Calu3 (cell line): ENCODE measurements around the gene PFKFB2. TPM values are rescaled to one million over a fixed set of nuclear protein-coding genes. Genes with fewer than 3 reads are reported as not detected.

Source experiments
- BruUV-seq: library from RNA; stranded (reverse); fragments of 400-500 nt; replicated peaks from 2 replicates; lab custom pipeline; 2021; lab: Mats Ljungman, UMichigan
- CTCF ChIA-PET: fragments of 300-600 bp; sonication (Branson Sonifier 250); formaldehyde crosslinking; loops from one replicate; lab custom pipeline; 2022; ENCODE audit warnings: antibody characterized with exemption; lab: Charles Lee
- DNase-seq: peaks from one replicate; pipeline ENCODE4 v3.0.0; 2022
- H3K27ac Mint-ChIP-seq: one replicate; pipeline ENCODE4 v1.8.0; 2022; ENCODE audit warnings: mixed read lengths; ENCODE audit not compliant: unreplicated experiment
- H3K27me3 Mint-ChIP-seq: one replicate; pipeline ENCODE4 v1.8.0; 2022; ENCODE audit warnings: mixed read lengths; ENCODE audit not compliant: unreplicated experiment
- H3K36me3 Mint-ChIP-seq: one replicate; pipeline ENCODE4 v1.8.0; 2022; ENCODE audit warnings: mild to moderate bottlenecking, moderate library complexity, mixed read lengths; ENCODE audit not compliant: insufficient read depth, unreplicated experiment
- H3K4me1 Mint-ChIP-seq: one replicate; pipeline ENCODE4 v1.8.0; 2022; ENCODE audit warnings: mild to moderate bottlenecking, low read depth, mixed read lengths; ENCODE audit not compliant: unreplicated experiment
- H3K4me3 Mint-ChIP-seq: one replicate; pipeline ENCODE4 v1.8.0; 2022; ENCODE audit warnings: mild to moderate bottlenecking, low read depth, moderate library complexity, mixed read lengths; ENCODE audit not compliant: unreplicated experiment
- H3K9me3 Mint-ChIP-seq: one replicate; pipeline ENCODE4 v1.8.0; 2022; ENCODE audit warnings: low read depth, mixed read lengths; ENCODE audit not compliant: unreplicated experiment
- intact Hi-C: fragments of 100-400 bp; cut with micrococcal nuclease; formaldehyde crosslinking; loops from one replicate; pipeline ENCODE4 v1.10.0; 2022; ENCODE audit not compliant: unreplicated experiment
- total RNA-seq: library from RNA; stranded (reverse); gene quantifications from 2 replicates; pipeline ENCODE4 v1.2.3, GENCODE V29; 2022
- TF ChIP-seq, protein P1 (sequence below): fragments of 200-600 bp; IDR thresholded peaks from one replicate; pipeline ENCODE4 v1.8.0; 2022; ENCODE audit warnings: antibody characterized with exemption; ENCODE audit not compliant: unreplicated experiment

PFKFB2 gene
- total RNA-seq, 1 experiment from 2014 or later, result 54.4 TPM

DNA sequence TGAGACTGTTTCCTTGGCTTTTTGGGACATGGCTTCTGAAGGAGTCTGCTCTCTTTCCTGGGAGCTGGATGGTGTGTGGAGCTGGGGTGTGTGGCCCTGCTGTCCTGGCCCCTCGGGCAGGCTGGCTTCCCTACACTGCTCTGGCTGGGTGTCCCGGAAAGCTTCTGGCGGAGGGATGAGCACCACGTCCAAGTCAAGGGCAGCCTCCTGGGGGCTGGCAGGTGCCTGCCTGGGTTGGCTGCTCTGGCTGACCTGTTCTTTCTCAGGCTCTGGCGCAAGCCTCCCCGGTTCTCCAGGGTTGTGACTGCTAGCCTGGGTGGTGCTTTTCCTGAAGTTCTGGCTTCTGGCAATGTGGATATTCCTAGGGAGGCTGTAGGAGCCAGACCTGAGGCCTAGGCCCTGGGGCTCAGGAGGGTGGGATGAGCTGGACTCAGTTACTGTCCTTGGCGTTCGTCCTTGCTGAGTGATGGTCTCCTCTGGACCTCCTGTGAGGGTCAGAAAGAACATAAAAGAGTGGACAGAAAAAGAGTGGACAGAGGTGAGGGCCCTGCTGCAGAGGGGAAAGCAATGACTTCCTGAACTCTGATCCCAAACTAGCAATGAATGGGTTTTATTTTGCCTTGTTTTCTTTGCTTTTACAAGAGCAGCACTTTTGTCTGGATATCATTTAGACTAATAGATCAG lies 29.9 kb upstream of the PFKFB2 start:
- CTCF ChIA-PET, result interaction anchor here (1.6 to 4.2 kb wide), 6 partner anchors 10 to 41 kb away, joined by 3 to 27 read pairs (median 17); partner anchors contain the start of gene C1orf116
- Mint-ChIP-seq H3K27me3 (no peaks in the 10 kb centered on the region), H3K9me3 (no peaks in the 10 kb centered on the region), H3K27ac (peak overlapping the region; percentile 98), H3K36me3 (peaks cover 100% of the 10 kb centered on the region), H3K4me3 (no peak overlapping the region), H3K4me1 (peaks cover 99% of the 10 kb centered on the region)
- intact Hi-C loops, result loop anchor here (10.0 kb wide), 1 partner anchor 302 kb away; the partner anchor contains the start of gene CD55
- TF ChIP-seq, protein P1, sequence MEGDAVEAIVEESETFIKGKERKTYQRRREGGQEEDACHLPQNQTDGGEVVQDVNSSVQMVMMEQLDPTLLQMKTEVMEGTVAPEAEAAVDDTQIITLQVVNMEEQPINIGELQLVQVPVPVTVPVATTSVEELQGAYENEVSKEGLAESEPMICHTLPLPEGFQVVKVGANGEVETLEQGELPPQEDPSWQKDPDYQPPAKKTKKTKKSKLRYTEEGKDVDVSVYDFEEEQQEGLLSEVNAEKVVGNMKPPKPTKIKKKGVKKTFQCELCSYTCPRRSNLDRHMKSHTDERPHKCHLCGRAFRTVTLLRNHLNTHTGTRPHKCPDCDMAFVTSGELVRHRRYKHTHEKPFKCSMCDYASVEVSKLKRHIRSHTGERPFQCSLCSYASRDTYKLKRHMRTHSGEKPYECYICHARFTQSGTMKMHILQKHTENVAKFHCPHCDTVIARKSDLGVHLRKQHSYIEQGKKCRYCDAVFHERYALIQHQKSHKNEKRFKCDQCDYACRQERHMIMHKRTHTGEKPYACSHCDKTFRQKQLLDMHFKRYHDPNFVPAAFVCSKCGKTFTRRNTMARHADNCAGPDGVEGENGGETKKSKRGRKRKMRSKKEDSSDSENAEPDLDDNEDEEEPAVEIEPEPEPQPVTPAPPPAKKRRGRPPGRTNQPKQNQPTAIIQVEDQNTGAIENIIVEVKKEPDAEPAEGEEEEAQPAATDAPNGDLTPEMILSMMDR, result no peak
- DNase-seq, result no peak
- BruUV-seq, result no TSS peak

DNA sequence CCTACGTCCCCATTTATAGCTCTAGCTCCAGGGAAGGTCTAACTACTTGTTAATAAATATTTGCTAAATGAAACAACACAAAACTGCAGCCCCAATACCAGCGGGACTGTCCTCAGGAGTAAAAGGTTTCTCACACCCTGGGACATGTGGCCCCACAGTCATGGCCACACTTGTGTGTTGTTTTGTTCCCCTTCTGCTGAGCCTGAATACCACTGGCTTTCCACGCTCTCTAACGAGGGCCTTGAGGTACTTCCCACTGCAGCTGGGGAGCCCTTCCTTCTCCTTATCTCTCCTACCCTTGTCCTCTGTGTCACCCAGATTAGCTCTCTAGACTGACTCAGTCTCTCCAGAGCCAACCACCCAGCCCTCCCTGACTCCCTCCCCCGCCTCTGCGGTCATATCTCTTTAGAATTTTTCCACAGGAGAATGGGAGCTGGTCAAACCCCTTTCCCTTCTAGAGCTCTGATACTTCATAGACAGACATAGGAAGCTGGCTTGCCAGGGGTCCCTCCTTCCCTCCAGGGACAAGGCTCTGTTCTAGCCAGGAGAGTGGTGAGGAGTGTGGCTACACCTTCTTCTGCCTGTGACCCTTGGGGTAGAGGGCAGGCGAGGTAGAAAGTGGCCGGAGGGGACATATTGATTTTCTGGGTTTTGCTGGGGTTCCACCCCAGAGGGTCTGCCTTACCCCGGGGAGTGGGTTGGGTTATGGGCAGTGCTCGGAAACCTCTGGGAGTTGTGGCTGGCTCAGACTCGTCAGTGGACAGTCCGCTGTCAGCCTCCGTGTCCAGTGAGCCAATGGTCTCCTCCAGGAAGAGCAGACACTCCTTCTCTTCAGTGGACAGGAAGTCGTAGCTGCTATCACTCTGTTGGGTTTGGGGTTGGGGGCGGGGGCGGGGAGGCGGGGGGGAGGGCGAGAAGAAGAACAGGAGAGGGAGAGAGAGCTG lies 28.6 kb upstream of the PFKFB2 start:
- no peak for DNase-seq
- H3K27me3 Mint-ChIP-seq, result no peaks in the 10 kb centered on the region
- CTCF ChIA-PET, result interaction anchor here (0.5 to 3.1 kb wide), 7 partner anchors 9 to 112 kb away, joined by 3 to 18 read pairs (median 4); partner anchors contain the start of genes C1orf116 and YOD1
- peak overlapping the region; percentile 98 for H3K27ac Mint-ChIP-seq
- peak overlapping the region; percentile 92 for H3K4me3 Mint-ChIP-seq
- peaks cover 99% of the 10 kb centered on the region for H3K36me3 Mint-ChIP-seq
- H3K9me3 Mint-ChIP-seq, result no peaks in the 10 kb centered on the region
- H3K4me1 Mint-ChIP-seq, result peaks cover 99% of the 10 kb centered on the region
- intact Hi-C loops, result loop anchor here (10.0 kb wide), 1 partner anchor 300 kb away; the partner anchor contains the start of gene CD55
- TF ChIP-seq, protein P1, result no peak
- no TSS peak for BruUV-seq

DNA sequence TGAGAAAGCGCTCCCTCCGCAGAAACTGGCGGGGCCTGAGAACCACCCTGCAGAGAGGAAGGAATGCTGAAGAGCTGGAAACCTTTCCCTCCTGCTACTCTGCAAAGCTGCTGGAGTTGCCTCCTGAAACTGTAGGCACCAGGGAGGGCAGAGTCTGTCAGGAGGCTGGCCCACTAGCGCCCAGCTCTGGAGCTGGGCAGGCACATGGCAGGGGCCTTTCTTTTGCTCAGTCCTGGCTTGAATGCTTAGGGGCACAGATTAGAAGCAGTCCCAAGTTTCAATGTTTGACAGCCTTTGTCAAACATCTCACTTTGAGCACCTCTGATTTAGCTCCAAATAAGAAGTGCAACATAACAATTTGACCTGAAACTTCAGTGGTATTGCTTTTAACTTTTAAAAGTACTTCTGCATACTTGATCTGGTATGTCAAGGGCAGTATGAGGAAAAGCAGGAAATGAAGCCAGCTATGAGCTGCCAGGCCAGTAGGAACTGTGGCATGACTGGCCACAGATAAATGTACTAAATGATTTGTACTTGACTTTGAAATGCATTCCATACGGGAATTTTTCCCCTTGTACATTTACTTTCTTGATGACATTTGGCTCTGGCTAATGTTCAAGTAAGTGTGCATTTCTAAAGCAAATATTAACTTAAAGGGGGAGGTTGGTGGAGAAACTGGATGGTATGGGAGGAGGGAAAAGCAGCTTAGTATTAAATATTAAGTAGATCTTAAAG lies 27.8 kb upstream of the PFKFB2 start:
- DNase-seq, result no peak
- H3K9me3 Mint-ChIP-seq, result no peaks in the 10 kb centered on the region
- CTCF ChIA-PET, result interaction anchor here (0.5 to 3.1 kb wide), 9 partner anchors 8 to 380 kb away, joined by 3 to 18 read pairs (median 4); partner anchors contain the start of genes C1orf116 and YOD1
- peaks cover 98% of the 10 kb centered on the region for H3K36me3 Mint-ChIP-seq
- H3K27me3 Mint-ChIP-seq, result no peaks in the 10 kb centered on the region
- TSS peak; percentile 3 for BruUV-seq
- intact Hi-C loops, result loop anchor here (10.0 kb wide), 1 partner anchor 299 kb away; the partner anchor contains the start of gene CD55
- H3K27ac Mint-ChIP-seq, result peak overlapping the region; percentile 98
- peaks cover 96% of the 10 kb centered on the region for H3K4me1 Mint-ChIP-seq
- TF ChIP-seq, protein P1, result no peak
- H3K4me3 Mint-ChIP-seq, result peak overlapping the region; percentile 92
